GM23248 (cell line): ENCODE results near the gene CSTF1.

Experiments
- EZH2 ChIP-seq: fragments of 200-600 bp; sonication (generic); IDR thresholded peaks from 2 replicates; pipeline ENCODE4 v1.6.1; 2018; ENCODE audit warnings: antibody characterized with exemption, mild to moderate bottlenecking; ENCODE audit not compliant: insufficient read depth, poor library complexity, severe bottlenecking
- EZH2phosphoT487 ChIP-seq: fragments of 200-600 bp; sonication (generic); IDR thresholded peaks from 2 replicates; pipeline ENCODE4 v1.6.1; 2018; ENCODE audit warnings: antibody characterized with exemption, moderate library complexity, mild to moderate bottlenecking, low read depth; ENCODE audit not compliant: insufficient read depth

DNA sequence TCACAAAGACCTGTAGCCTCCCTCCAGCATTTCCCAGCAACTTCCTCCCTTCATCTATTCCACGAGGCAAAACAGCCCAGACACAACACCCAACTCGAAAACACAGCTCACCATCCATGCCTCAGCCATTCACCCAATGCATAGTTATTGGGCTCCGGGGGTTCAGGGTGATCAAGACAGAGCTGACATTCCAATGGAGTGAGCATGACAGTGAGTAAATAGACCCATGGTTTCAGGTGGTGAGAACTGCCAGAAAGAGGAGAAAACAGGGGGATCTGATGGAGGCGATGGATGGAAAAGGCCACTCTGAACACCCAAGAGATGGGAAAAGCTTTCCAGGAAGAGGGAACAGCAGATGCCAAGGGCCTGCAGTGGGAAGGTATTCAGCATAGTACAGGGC lies 25.5 kb downstream of the CSTF1 start:
- TF ChIP-seq EZH2 (no peak), EZH2phosphoT487 (no peak)
